ENCODE measurements around the gene TOLLIP. TPM values are rescaled to one million over a fixed set of nuclear protein-coding genes. Genes with fewer than 3 reads are reported as not detected.
"Not testable (repeated sequence)": the region's sequence is repeated elsewhere in the genome, so short reads cannot be mapped to it uniquely, and the experiment has no call there.

The TOLLIP gene
- total RNA-seq, 2 experiments from 2014 or later: 19.9 to 21.7 TPM

GRCh38 chr11:1251236-1251770 is 58.1 kb downstream of the TOLLIP start:
- DNase-seq: no peak
- intact Hi-C loops (cut with micrococcal nuclease): no loop called here
- Mint-ChIP-seq H3K4me3 (no peak overlapping the region), H3K27me3 (ENCODE audit: low read depth) (no peaks in the 10 kb centered on the region), H3K9me3 (no peaks in the 10 kb centered on the region), H3K27ac (no peak overlapping the region), H3K36me3 (ENCODE audit: low read depth) (no peaks in the 10 kb centered on the region), H3K4me1 (ENCODE audit: low read depth) (no peaks in the 10 kb centered on the region)
- CTCF ChIA-PET: no interaction called here

- H3K36me3 Mint-ChIP-seq (ENCODE audit: low read depth); CTCF ChIA-PET; DNase-seq; H3K4me3 Mint-ChIP-seq; H3K9me3 Mint-ChIP-seq; H3K27me3 Mint-ChIP-seq (ENCODE audit: low read depth); H3K27ac Mint-ChIP-seq; H3K4me1 Mint-ChIP-seq (ENCODE audit: low read depth); intact Hi-C loops (cut with micrococcal nuclease): not testable (repeated sequence)
Measured at GRCh38 chr11:1250411-1250810, 59.0 kb downstream of the TOLLIP start.

DNA sequence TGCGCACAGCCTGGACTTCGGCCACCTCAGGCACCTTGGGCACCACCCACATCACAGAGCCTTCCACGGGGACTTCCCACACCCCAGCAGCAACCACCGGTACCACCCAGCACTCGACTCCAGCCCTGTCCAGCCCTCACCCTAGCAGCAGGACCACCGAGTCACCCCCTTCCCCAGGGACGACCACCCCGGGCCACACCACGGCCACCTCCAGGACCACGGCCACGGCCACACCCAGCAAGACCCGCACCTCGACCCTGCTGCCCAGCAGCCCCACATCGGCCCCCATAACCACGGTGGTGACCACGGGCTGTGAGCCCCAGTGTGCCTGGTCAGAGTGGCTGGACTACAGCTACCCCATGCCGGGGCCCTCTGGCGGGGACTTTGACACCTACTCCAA is 60.5 kb downstream of the TOLLIP start:
- CTCF ChIA-PET; DNase-seq; H3K4me3 Mint-ChIP-seq; H3K9me3 Mint-ChIP-seq; H3K27me3 Mint-ChIP-seq (ENCODE audit: low read depth); H3K4me1 Mint-ChIP-seq (ENCODE audit: low read depth); H3K27ac Mint-ChIP-seq; intact Hi-C loops (cut with micrococcal nuclease); H3K36me3 Mint-ChIP-seq (ENCODE audit: low read depth): not testable (repeated sequence)

GRCh38 chr11:1247026-1247425 is 62.4 kb downstream of the TOLLIP start:
- H3K4me3 Mint-ChIP-seq; intact Hi-C loops (cut with micrococcal nuclease); H3K36me3 Mint-ChIP-seq (ENCODE audit: low read depth); H3K27me3 Mint-ChIP-seq (ENCODE audit: low read depth); H3K27ac Mint-ChIP-seq; DNase-seq; H3K9me3 Mint-ChIP-seq; CTCF ChIA-PET; H3K4me1 Mint-ChIP-seq (ENCODE audit: low read depth): not testable (repeated sequence)

DNA sequence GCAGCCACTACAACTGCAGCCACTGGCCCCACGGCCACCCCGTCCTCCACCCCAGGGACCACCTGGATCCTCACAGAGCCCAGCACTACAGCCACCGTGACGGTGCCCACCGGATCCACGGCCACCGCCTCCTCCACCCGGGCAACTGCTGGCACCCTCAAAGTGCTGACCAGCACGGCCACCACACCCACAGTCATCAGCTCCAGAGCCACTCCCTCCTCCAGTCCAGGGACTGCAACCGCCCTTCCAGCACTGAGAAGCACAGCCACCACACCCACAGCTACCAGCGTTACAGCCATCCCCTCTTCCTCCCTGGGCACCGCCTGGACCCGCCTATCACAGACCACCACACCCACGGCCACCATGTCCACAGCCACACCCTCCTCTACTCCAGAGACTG is 63.1 kb downstream of the TOLLIP start:
- H3K27ac Mint-ChIP-seq; H3K4me1 Mint-ChIP-seq (ENCODE audit: low read depth); CTCF ChIA-PET; intact Hi-C loops (cut with micrococcal nuclease); H3K27me3 Mint-ChIP-seq (ENCODE audit: low read depth); H3K4me3 Mint-ChIP-seq; H3K36me3 Mint-ChIP-seq (ENCODE audit: low read depth); H3K9me3 Mint-ChIP-seq; DNase-seq: not testable (repeated sequence)

DNA sequence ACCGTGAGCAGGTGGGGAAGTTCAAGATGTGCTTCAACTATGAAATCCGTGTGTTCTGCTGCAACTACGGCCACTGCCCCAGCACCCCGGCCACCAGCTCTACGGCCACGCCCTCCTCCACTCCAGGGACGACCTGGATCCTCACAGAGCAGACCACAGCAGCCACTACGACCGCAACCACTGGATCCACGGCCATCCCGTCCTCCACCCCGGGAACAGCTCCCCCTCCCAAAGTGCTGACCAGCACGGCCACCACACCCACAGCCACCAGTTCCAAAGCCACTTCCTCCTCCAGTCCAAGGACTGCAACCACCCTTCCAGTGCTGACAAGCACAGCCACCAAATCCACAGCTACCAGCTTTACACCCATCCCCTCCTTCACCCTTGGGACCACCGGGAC is 63.7 kb downstream of the TOLLIP start:
- CTCF ChIA-PET, H3K27ac Mint-ChIP-seq: not testable (repeated sequence)

GRCh38 chr11:1244557-1244956 is 64.9 kb downstream of the TOLLIP start:
- H3K4me1 Mint-ChIP-seq (ENCODE audit: low read depth); H3K27me3 Mint-ChIP-seq (ENCODE audit: low read depth); DNase-seq; H3K36me3 Mint-ChIP-seq (ENCODE audit: low read depth); H3K4me3 Mint-ChIP-seq; H3K27ac Mint-ChIP-seq; H3K9me3 Mint-ChIP-seq; CTCF ChIA-PET; intact Hi-C loops (cut with micrococcal nuclease): not testable (repeated sequence)

More for the DNA sequence above, 63.7 kb downstream of the TOLLIP start:
- H3K36me3 Mint-ChIP-seq (ENCODE audit: low read depth); H3K27me3 Mint-ChIP-seq (ENCODE audit: low read depth); H3K9me3 Mint-ChIP-seq; H3K4me3 Mint-ChIP-seq; DNase-seq; H3K4me1 Mint-ChIP-seq (ENCODE audit: low read depth); intact Hi-C loops (cut with micrococcal nuclease): not testable (repeated sequence)

- DNase-seq; H3K4me3 Mint-ChIP-seq; H3K4me1 Mint-ChIP-seq (ENCODE audit: low read depth); CTCF ChIA-PET; H3K27me3 Mint-ChIP-seq (ENCODE audit: low read depth); H3K9me3 Mint-ChIP-seq; H3K36me3 Mint-ChIP-seq (ENCODE audit: low read depth); H3K27ac Mint-ChIP-seq; intact Hi-C loops (cut with micrococcal nuclease): not testable (repeated sequence)
Measured at GRCh38 chr11:1243521-1243920, 65.9 kb downstream of the TOLLIP start.

- H3K9me3 Mint-ChIP-seq; CTCF ChIA-PET; H3K4me1 Mint-ChIP-seq (ENCODE audit: low read depth); intact Hi-C loops (cut with micrococcal nuclease); H3K36me3 Mint-ChIP-seq (ENCODE audit: low read depth); H3K4me3 Mint-ChIP-seq; DNase-seq; H3K27me3 Mint-ChIP-seq (ENCODE audit: low read depth); H3K27ac Mint-ChIP-seq: not testable (repeated sequence)
Measured at GRCh38 chr11:1242751-1243150, 66.7 kb downstream of the TOLLIP start.

DNA sequence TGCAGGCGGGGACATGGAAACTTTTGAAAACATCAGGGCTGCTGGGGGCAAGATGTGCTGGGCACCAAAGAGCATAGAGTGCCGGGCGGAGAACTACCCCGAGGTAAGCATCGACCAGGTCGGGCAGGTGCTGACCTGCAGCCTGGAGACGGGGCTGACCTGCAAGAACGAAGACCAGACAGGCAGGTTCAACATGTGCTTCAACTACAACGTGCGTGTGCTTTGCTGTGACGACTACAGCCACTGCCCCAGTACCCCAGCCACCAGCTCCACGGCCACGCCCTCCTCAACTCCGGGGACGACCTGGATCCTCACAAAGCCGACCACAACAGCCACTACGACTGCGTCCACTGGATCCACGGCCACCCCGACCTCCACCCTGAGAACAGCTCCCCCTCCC is 67.1 kb downstream of the TOLLIP start:
- Mint-ChIP-seq H3K27ac (no peak overlapping the region), H3K36me3 (ENCODE audit: low read depth) (no peaks in the 10 kb centered on the region), H3K4me3 (no peak overlapping the region), H3K27me3 (ENCODE audit: low read depth) (no peaks in the 10 kb centered on the region), H3K4me1 (ENCODE audit: low read depth) (no peaks in the 10 kb centered on the region), H3K9me3 (no peaks in the 10 kb centered on the region)
- CTCF ChIA-PET: no interaction called here
- no peak for DNase-seq
- intact Hi-C loops (cut with micrococcal nuclease): no loop called here

DNA sequence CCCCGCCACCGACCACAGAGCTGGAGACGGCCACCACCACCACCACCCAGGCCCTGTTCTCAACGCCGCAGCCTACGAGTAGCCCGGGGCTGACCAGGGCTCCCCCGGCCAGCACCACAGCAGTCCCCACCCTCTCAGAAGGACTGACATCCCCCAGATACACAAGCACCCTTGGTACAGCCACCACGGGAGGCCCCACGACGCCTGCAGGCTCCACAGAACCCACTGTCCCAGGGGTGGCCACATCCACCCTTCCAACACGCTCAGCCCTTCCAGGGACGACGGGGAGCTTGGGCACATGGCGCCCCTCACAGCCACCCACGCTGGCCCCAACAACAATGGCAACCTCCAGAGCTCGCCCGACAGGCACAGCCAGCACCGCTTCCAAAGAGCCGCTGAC is 67.7 kb downstream of the TOLLIP start:
- CTCF ChIA-PET: no interaction called here
- no peak overlapping the region for H3K27ac Mint-ChIP-seq
- intact Hi-C loops (cut with micrococcal nuclease): no loop called here
- H3K4me3 Mint-ChIP-seq: no peak overlapping the region
- no peaks in the 10 kb centered on the region for H3K36me3 Mint-ChIP-seq (ENCODE audit: low read depth)
- H3K4me1 Mint-ChIP-seq (ENCODE audit: low read depth): no peaks in the 10 kb centered on the region
- no peak for DNase-seq
- H3K27me3 Mint-ChIP-seq (ENCODE audit: low read depth): no peaks in the 10 kb centered on the region
- H3K9me3 Mint-ChIP-seq: no peaks in the 10 kb centered on the region

- H3K9me3 Mint-ChIP-seq: no peaks in the 10 kb centered on the region
- H3K27me3 Mint-ChIP-seq (ENCODE audit: low read depth): no peaks in the 10 kb centered on the region
- no peaks in the 10 kb centered on the region for H3K4me1 Mint-ChIP-seq (ENCODE audit: low read depth)
- CTCF ChIA-PET: no interaction called here
- intact Hi-C loops (cut with micrococcal nuclease): no loop called here
- H3K27ac Mint-ChIP-seq: no peak overlapping the region
- no peaks in the 10 kb centered on the region for H3K36me3 Mint-ChIP-seq (ENCODE audit: low read depth)
- no peak overlapping the region for H3K4me3 Mint-ChIP-seq
- no peak for DNase-seq
Measured at GRCh38 chr11:1240771-1241170, 68.7 kb downstream of the TOLLIP start.

GRCh38 chr11:1239596-1240205 is 69.7 kb downstream of the TOLLIP start:
- Mint-ChIP-seq H3K27ac (no peak overlapping the region), H3K4me3 (no peak overlapping the region), H3K9me3 (no peaks in the 10 kb centered on the region), H3K4me1 (ENCODE audit: low read depth) (no peaks in the 10 kb centered on the region), H3K36me3 (ENCODE audit: low read depth) (no peaks in the 10 kb centered on the region), H3K27me3 (ENCODE audit: low read depth) (no peaks in the 10 kb centered on the region)
- no peak for DNase-seq
- CTCF ChIA-PET: no interaction called here
- intact Hi-C loops (cut with micrococcal nuclease): no loop called here
